SH-SY5Y (cell line): ENCODE data around the gene SPEM3.

Source experiments
- GATA2 ChIP-seq: IDR thresholded peaks from 2 replicates; pipeline ENCODE4 v1.6.1; 2011; ENCODE audit warnings: mild to moderate bottlenecking, low read depth, low read length
- GATA3 ChIP-seq: IDR thresholded peaks from 2 replicates; pipeline ENCODE4 v1.6.1; 2011; ENCODE audit warnings: low read depth, mild to moderate bottlenecking, low read length, moderate library complexity

GRCh38 chr17:7426896-7427489 lies 1.7 kb upstream of the SPEM3 start:
- TF ChIP-seq GATA2 (no peak), GATA3 (no peak)
